GM19467 (cell line): ENCODE results near the gene DTWD2.

ENCODE experiments used
- ATAC-seq: cut with Tn5 transposase; IDR thresholded peaks from one replicate; pipeline ENCODE4 v1.9.1; 2021; ENCODE audit warnings: mild to moderate bottlenecking, moderate library complexity; ENCODE audit not compliant: unreplicated experiment

The DTWD2 gene

GRCh38 chr5:118987988-118988865 is at the start of gene DTWD2:
Gene DTWD2, minus strand, starts transcription at chr5:118988547. Its CDS starts 36 bp downstream, at chr5:118988511.
- peak; percentile 95 for ATAC-seq

DNA sequence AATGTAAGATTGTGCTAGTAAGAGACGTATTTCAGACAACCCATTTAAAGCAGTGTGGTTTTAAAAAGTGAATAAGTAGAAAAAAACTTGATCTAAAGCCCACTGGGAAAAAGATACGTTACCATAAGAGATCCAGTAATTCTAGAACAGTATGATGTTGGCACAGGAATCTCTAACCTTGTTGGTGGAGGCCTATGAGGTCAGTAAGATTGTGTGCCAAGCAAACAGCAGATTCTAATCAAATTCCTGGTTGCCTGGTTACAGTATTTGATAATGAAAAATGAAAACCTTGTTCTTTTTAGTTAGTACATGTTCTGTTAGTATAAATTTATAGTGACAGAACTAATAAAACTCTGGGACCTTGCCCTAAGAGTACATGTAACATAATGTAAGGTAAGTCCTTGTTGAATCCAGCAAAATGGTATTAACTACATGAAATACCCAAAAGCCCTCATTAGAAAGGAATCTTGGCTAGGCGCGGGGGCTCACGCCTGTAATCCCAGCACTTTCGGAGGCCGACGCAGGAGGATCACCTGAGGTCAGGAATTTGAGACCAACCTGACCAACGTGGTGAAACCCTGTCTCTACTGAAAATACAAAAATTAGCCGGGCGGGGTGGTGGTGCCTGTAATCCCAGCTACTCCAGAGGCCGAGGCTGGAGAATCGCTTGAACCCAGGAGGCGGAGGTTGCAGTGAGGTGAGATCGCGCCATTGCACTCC is 49.3 kb upstream of the DTWD2 start:
- ATAC-seq = no peak

- ATAC-seq = no peak
These were observed 47.9 kb upstream of the DTWD2 start for GRCh38 chr5:119036101-119036762.

DNA sequence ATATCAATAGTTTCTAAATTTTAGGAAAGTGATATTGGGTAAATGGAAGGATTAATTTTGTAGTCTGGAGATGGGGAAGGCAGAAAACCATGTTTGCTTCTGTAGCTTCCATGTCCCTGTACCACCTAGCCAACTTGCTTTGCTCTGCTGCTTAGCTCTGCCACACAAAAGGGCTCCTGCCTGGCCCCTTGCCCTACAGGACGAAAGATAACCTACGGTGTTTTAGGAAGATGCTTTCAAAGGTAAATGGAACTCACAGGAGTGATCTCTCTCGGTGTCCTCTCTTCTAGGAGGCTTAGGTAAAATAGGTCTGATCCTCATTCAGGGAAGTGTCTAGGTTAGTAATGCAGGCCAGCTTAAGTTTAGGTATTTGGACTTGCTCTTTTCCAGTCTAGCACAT is 44.8 kb upstream of the DTWD2 start:
- no peak for ATAC-seq

DNA sequence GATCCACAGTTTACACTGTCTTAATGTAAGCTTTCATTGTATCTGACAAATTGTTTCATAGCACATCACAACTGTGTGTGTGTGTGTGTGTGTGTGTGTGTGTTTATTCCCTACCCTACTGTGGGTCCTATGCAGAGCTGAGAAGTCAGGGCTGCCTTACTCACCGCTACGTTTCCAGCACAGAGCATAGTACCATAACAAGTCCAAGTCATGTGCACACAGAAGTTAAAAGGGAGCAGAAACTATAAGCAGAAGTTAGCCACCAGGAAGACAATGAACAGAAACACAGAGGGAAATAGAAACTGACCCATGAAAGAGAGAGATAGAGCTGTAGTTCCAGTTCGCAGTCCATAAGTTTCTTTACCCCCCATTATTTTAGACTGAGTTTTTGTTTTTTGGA is 44.3 kb upstream of the DTWD2 start:
- no peak for ATAC-seq

GRCh38 chr5:119031905-119032304 is 43.6 kb upstream of the DTWD2 start:
- ATAC-seq = peak; percentile 54

DNA sequence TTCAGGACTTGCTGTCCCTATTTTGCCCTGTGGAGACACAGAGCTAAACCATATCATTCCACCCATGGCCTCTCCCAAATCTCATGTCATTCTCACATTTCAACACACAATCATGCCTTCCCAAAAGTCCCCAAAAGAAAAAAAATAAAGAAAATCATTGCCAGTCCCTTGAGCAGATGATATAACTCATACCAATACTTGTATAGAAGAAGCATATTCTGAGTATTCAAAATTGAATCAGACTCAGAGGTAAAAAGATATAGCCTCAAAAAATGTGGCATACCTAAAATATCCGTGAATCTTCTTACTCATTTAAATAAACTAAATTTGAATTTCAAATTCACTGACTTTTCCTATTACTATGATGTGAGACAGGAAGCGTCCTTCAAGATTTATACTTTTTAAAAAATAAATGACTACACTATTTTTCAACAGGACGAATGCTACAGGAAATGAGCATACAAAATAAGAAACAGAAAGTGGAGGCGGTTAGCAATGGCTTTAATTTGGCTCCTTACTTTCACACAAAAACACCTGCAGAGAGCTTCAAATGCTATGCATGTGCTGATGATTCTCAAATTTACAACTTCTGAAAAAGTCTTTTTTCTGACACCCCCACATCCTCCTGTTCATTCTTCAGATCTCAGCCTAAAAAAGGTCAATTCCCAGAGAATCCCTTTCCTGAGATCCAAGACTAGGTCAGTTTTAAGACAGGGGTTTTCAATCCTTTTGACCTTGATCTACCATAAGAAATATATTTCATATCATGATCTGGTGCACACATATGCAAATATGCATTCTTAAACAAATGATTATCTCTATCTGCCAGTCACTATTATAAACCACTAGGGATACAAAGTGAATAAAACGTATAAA is 42.9 kb upstream of the DTWD2 start:
- peak; percentile 82 for ATAC-seq

DNA sequence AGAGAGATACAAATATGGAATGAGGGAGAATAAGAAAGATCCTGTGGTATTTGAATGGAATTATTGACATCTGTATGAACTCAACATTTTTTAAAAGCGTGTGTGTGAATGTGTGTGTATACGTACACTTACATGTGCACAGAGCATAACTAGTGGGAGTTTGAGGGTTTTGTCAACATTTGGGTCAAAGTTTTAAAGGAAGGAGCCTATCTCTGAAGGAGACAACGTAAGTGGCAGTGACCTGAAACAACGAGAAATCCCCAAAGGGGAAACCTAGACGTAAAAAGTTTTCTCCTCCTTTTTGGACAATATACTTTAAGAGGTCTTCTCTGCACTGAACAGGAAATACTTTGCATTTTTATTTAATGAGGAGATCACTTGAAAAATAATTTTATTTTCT is 40.2 kb upstream of the DTWD2 start:
- ATAC-seq = no peak

- ATAC-seq = no peak
These were observed 34.4 kb upstream of the DTWD2 start for GRCh38 chr5:119022773-119023172.

- ATAC-seq = peak; percentile 64
These were observed 33.8 kb upstream of the DTWD2 start for GRCh38 chr5:119022017-119022745.

DNA sequence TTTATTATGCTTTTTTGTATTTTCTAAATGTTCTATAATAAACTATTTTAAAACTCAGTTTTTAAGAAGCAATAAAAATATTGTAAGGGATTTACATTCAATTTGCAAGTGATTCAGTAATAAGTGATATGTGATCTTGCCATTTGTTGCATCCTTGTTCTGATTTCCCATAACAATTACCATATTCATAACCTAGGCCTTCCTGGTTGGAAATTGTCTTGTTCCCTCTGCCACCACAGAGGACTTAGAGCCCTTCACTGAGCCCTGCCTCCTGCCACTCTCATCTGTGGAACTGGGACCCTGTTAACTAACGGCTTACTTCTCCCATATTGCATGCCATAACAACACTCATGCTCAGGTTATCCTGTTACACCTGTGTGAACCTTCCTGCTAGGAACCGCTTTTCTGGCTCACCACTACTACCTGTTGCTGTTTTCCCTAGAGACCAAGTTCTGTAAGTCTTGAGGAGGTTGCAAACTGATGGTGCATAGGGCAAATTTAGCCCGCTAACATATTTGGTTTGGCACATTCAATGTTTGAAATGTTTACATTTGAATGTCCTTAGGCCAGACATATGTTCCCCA is 32.9 kb upstream of the DTWD2 start:
- no peak for ATAC-seq

DNA sequence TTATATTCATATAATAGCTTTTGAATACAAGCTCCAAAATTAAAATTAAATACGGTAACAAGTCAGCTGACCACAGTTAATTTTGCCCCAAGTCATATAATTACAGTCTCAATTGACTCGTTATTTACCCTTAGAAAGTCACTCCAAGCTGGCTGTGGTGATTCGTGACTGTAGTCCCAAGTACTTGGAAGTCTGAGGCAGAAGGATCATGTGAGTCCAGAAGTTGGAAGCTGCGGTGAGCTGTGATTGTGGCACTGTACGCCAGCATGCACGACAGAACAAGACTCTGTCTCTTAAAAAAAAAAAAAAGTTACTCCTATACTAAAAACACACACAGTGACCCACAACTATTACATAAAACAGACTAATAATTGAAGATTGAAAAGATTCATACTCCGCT is 31.6 kb upstream of the DTWD2 start:
- no peak for ATAC-seq

- no peak for ATAC-seq
These were observed 31.2 kb upstream of the DTWD2 start for GRCh38 chr5:119019501-119019900.

DNA sequence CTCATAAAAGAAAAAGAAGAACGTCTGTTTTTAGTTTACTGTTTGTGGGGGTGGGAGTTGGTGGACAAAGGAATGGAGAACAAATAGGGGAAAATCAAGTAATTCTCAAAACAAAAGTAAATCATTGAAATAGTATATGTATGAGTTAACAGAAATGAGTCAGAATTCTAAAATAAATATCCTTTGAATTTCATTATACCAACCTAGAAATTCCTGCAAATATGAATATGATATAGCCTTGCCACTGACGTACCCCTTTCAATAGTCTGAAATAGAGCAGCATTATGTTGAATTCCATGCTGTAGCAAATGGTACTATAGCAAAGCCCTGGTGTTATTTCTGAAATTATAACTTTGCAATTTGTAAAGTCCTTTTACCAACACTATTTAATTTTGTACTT is 29.6 kb upstream of the DTWD2 start:
- no peak for ATAC-seq

DNA sequence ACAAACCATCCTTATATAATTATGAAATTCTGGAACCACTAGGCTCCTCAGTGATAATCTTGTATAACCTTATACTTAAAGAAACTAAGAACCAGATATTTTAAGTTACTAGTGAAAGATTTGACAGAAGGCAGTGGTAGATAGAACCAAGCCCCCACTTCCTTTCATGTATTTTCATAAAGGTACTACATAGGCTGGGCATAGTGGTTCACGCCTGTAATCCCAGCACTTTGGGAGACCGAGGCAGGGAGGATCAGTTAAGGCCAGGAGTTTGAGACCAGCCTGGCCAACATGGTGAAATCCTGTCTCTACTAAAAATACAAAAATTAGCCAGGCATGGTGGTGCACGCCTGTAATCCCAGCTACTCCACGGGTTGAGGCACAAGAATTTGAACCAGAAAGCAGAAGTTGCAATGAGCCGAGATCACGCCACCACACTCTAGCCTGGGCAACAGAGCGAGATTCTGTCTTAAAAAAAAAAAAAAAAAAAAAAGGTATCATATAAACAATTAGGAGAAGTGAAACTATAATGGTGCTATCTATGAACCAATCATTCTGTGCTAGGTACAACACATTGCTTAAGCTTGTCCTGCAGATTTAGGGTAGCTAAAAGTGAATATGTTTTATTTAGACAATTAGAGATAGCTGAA is 27.9 kb upstream of the DTWD2 start:
- peak; percentile 76 for ATAC-seq

GRCh38 chr5:119011186-119011585 is 22.8 kb upstream of the DTWD2 start:
- no peak for ATAC-seq

- no peak for ATAC-seq
These were observed 21.9 kb upstream of the DTWD2 start for GRCh38 chr5:119010206-119010605.

- no peak for ATAC-seq
These were observed 20.8 kb upstream of the DTWD2 start for GRCh38 chr5:119009131-119009530.

GRCh38 chr5:118999696-119000095 is 11.3 kb upstream of the DTWD2 start:
- ATAC-seq = no peak
